Esophagus muscularis mucosa (tissue), 3 donors: ENCODE data around the gene DIRAS1.

Experiments
- CTCF ChIP-seq, 3 experiments: fragments of 200-600 bp in 2 of 3; fragments of 450-650 bp in 1 of 3; sonication (generic) in 2 of 3; IDR thresholded peaks; one replicate each; pipeline ENCODE4 v1.5.1; 2017 to 2019; ENCODE audit warnings: antibody characterized with exemption in 3 of 3, mild to moderate bottlenecking in 2 of 3, moderate library complexity in 1 of 3
- POLR2AphosphoS5 ChIP-seq, 2 donors: sonication (generic); formaldehyde crosslinking; IDR thresholded peaks; one replicate each; pipeline ENCODE4 v1.6.1; 2017; ENCODE audit warnings: antibody characterized with exemption in 2 of 2

- TF ChIP-seq POLR2AphosphoS5 (IDR thresholded peaks at IDR 0.05) (peak; percentile 64 to 74), CTCF (IDR thresholded peaks at IDR 0.05) (no peak)
These were observed 49.2 kb upstream of the DIRAS1 start for GRCh38 chr19:2770055-2771013.
